ENCODE results near the gene PKNOX2.

- TF ChIP-seq CTCF (conservative IDR thresholded peaks at IDR 0.05 in 1 of 2, IDR thresholded peaks at IDR 0.05 in 1 of 2; ENCODE audit: extremely low read depth in 1 of 2, insufficient read depth in 1 of 2, low read depth in 1 of 2, low read length in 2 of 2) (no peak), EZH2 (IDR thresholded peaks at IDR 0.05; ENCODE audit: borderline replicate concordance, low read length) (no peak)
Observed at GRCh38 chr11:125257751-125258150, 93.2 kb downstream of the PKNOX2 start.
